Activated T-helper 1 cell treated with anti-CD3 and anti-CD28 coated beads, Interleukin-2, amount 50 U/mL, for 16 hours (primary cell): ENCODE measurements around the gene ELAC2.

ENCODE experiments used
- DNase-seq, 2 donors: peaks; one replicate each; pipeline ENCODE4 v3.0.0-alpha.2; 2020; ENCODE audit warnings: low read depth in 1 of 2, low spot score in 1 of 2

The ELAC2 gene

GRCh38 chr17:13017655-13018459 lies at the start of gene ELAC2:
Gene ELAC2 (minus strand): TSS chr17:13018027. CDS start chr17:13017947, 80 bp downstream.
- peak; percentile 89 to 95 for DNase-seq

- DNase-seq: no peak
These were observed 47.2 kb upstream of the ELAC2 start for GRCh38 chr17:13065032-13065431.

- no peak for DNase-seq
These were observed 37.3 kb upstream of the ELAC2 start for GRCh38 chr17:13055131-13055530.

GRCh38 chr17:13054666-13055065 lies 36.8 kb upstream of the ELAC2 start:
- no peak for DNase-seq

GRCh38 chr17:13051915-13052314 lies 34.1 kb upstream of the ELAC2 start:
- DNase-seq: no peak

GRCh38 chr17:13047011-13047606 lies 29.3 kb upstream of the ELAC2 start:
- DNase-seq: no peak

GRCh38 chr17:13046361-13046760 lies 28.5 kb upstream of the ELAC2 start:
- no peak for DNase-seq

- no peak for DNase-seq
These were observed 26.8 kb upstream of the ELAC2 start for GRCh38 chr17:13044572-13045065.

- no peak for DNase-seq
These were observed 21.3 kb upstream of the ELAC2 start for GRCh38 chr17:13038931-13039665.

- no peak for DNase-seq
These were observed 18.9 kb upstream of the ELAC2 start for GRCh38 chr17:13036751-13037150.

GRCh38 chr17:13035420-13035819 lies 17.6 kb upstream of the ELAC2 start:
- no peak for DNase-seq

GRCh38 chr17:13031718-13032350 lies 14.0 kb upstream of the ELAC2 start:
- DNase-seq: peak in 1 of 2 donors; percentile 15

GRCh38 chr17:13030459-13031300 lies 12.9 kb upstream of the ELAC2 start:
- DNase-seq: peak in 1 of 2 donors; percentile 10

GRCh38 chr17:13030056-13030455 lies 12.2 kb upstream of the ELAC2 start:
- no peak for DNase-seq

- DNase-seq: no peak
These were observed 11.5 kb upstream of the ELAC2 start for GRCh38 chr17:13029340-13029739.

GRCh38 chr17:13027246-13027645 lies 9.4 kb upstream of the ELAC2 start:
- no peak for DNase-seq

- no peak for DNase-seq
These were observed 7.9 kb upstream of the ELAC2 start for GRCh38 chr17:13025687-13026086.

GRCh38 chr17:13025258-13025627 lies 7.4 kb upstream of the ELAC2 start:
- no peak for DNase-seq

- peak; percentile 24 to 41 for DNase-seq
These were observed 6.9 kb upstream of the ELAC2 start for GRCh38 chr17:13024526-13025257.

GRCh38 chr17:13024016-13024415 lies 6.2 kb upstream of the ELAC2 start:
- no peak for DNase-seq
